Left lung (tissue), 10 donors: ENCODE data around the gene B3GALNT2. TPM values are rescaled to one million over a fixed set of nuclear protein-coding genes. Genes with fewer than 3 reads are reported as not detected.

Source experiments
- ATAC-seq: fragments of 200-7000 bp; cut with Tn5 transposase; one replicate; pipeline ENCODE4 v1.9.1; 2020; ENCODE audit warnings: moderate library complexity
- DNase-seq, 4 donors: peaks; one replicate each; pipeline ENCODE4 v3.0.0-alpha.2; 2013 to 2020
- H3K27ac ChIP-seq, 2 donors: fragments of 200-600 bp; sonication (generic) in 1 of 2; one replicate each; pipeline versions ENCODE4 v1.5.0 to v1.8.0; 2020 to 2021
- H3K27me3 ChIP-seq, 2 donors: fragments of 200-600 bp; sonication (generic) in 1 of 2; one replicate each; pipeline versions ENCODE4 v1.5.0 to v1.8.0; 2020 to 2021
- H3K36me3 ChIP-seq, 2 donors: fragments of 200-600 bp; sonication (generic) in 1 of 2; one replicate each; pipeline versions ENCODE4 v1.5.0 to v1.8.0; 2020 to 2021
- H3K4me1 ChIP-seq, 2 donors: fragments of 200-600 bp; one replicate each; pipeline ENCODE4 v1.8.0; 2021
- H3K4me3 ChIP-seq, 2 donors: fragments of 200-600 bp; sonication (generic) in 1 of 2; one replicate each; pipeline versions ENCODE4 v1.5.0 to v1.8.0; 2020 to 2021; ENCODE audit warnings: mild to moderate bottlenecking in 1 of 2
- H3K9me3 ChIP-seq, 2 donors: fragments of 200-600 bp; sonication (generic) in 1 of 2; one replicate each; pipeline versions ENCODE4 v1.5.0 to v1.8.0; 2020 to 2021
- CTCF ChIP-seq, 2 donors: fragments of 200-600 bp; sonication (generic) in 1 of 2; IDR thresholded peaks; one replicate each; pipeline versions ENCODE4 v1.5.0 to v1.8.0; 2021; ENCODE audit warnings: antibody characterized with exemption in 2 of 2
- intact Hi-C, 2 donors: fragments of 100-400 bp; cut with DNase I; formaldehyde crosslinking; loops; one replicate each; pipeline versions ENCODE4 v1.11.2 to v1.14.2; 2022
- polyA plus RNA-seq, 6 donors: library from polyadenylated mRNA; unstranded; fragments of 120-200 nt; gene quantifications; one replicate each; pipeline ENCODE4 v1.2.1, GENCODE V29; 2013; ENCODE audit not compliant: insufficient read length in 6 of 6
- total RNA-seq, 2 donors: library from RNA; stranded (reverse); fragmentation: NEBNext Ultra II Directional; extraction: Animal tissue kit (Norgen Biotek cat#: 25700); gene quantifications; one replicate each; pipeline ENCODE4 v1.2.1, GENCODE V29; 2021
- donor health status: DM: no; HTN: yes; CAD: no.
- donor health status: DM: no; HTN: no; CAD: no.

B3GALNT2 gene
- total and polyA plus RNA-seq, 8 donors = 18.1 to 31.1 (median 25.2) TPM

GRCh38 chr1:235450886-235451483 is 53.3 kb downstream of the B3GALNT2 start:
- ATAC-seq (peak; percentile 38), DNase-seq (no peak)
- TF ChIP-seq CTCF (IDR thresholded peaks at IDR 0.05) = no peak
- intact Hi-C loops = no loop called here
- no peak overlapping the region for H3K4me3 ChIP-seq
- H3K9me3 ChIP-seq = no peaks in the 10 kb centered on the region
- H3K27me3 ChIP-seq = no peaks in the 10 kb centered on the region
- peak overlapping the region; percentile 20 to 68 for H3K27ac ChIP-seq
- peaks cover 0 to 12% of the 10 kb centered on the region in 2 donors for H3K4me1 ChIP-seq
- peaks cover 0 to 87% of the 10 kb centered on the region in 2 donors for H3K36me3 ChIP-seq

GRCh38 chr1:235450433-235450832 is 53.8 kb downstream of the B3GALNT2 start:
- peak in 1 of 4 donors; percentile 15 for DNase-seq
- peak; percentile 90 for ATAC-seq
- H3K9me3 ChIP-seq = no peaks in the 10 kb centered on the region
- peaks cover 0 to 93% of the 10 kb centered on the region in 2 donors for H3K36me3 ChIP-seq
- intact Hi-C loops = no loop called here
- no peak overlapping the region for H3K4me3 ChIP-seq
- TF ChIP-seq CTCF (IDR thresholded peaks at IDR 0.05) = no peak
- H3K27ac ChIP-seq = peak overlapping the region; percentile 20 to 68
- H3K4me1 ChIP-seq = peaks cover 0 to 12% of the 10 kb centered on the region in 2 donors
- no peaks in the 10 kb centered on the region for H3K27me3 ChIP-seq

- Histone ChIP-seq H3K4me3 (no peak overlapping the region), H3K4me1 (peaks cover 0 to 12% of the 10 kb centered on the region in 2 donors), H3K9me3 (no peaks in the 10 kb centered on the region), H3K27ac (no peak overlapping the region), H3K27me3 (no peaks in the 10 kb centered on the region), H3K36me3 (peaks cover 0 to 95% of the 10 kb centered on the region in 2 donors)
- TF ChIP-seq CTCF (IDR thresholded peaks at IDR 0.05) = no peak
- DNase-seq (no peak), ATAC-seq (no peak)
- intact Hi-C loops = no loop called here
These were observed 55.6 kb downstream of the B3GALNT2 start for GRCh38 chr1:235448616-235449015.

GRCh38 chr1:235442788-235443429 is 61.3 kb downstream of the B3GALNT2 start:
- DNase-seq = no peak
- H3K4me3 ChIP-seq = no peak overlapping the region
- no peak for TF ChIP-seq CTCF (IDR thresholded peaks at IDR 0.05)
- no peaks in the 10 kb centered on the region for H3K27me3 ChIP-seq
- intact Hi-C loops = no loop called here
- no peaks in the 10 kb centered on the region for H3K4me1 ChIP-seq
- no peak overlapping the region for H3K27ac ChIP-seq
- H3K36me3 ChIP-seq = peaks cover 0 to 100% of the 10 kb centered on the region in 2 donors
- ATAC-seq = peak; percentile 38
- H3K9me3 ChIP-seq = no peaks in the 10 kb centered on the region

- no peak for TF ChIP-seq CTCF (IDR thresholded peaks at IDR 0.05)
- no peaks in the 10 kb centered on the region for H3K27me3 ChIP-seq
- DNase-seq = no peak
- H3K36me3 ChIP-seq = peaks cover 0 to 100% of the 10 kb centered on the region in 2 donors
- no peaks in the 10 kb centered on the region for H3K9me3 ChIP-seq
- no peak overlapping the region for H3K4me3 ChIP-seq
- no peak for ATAC-seq
- intact Hi-C loops = no loop called here
- no peak overlapping the region for H3K27ac ChIP-seq
- H3K4me1 ChIP-seq = no peaks in the 10 kb centered on the region
These were observed 63.0 kb downstream of the B3GALNT2 start for GRCh38 chr1:235441159-235441685.
